Activated naive CD4-positive, alpha-beta T cell treated with anti-CD3 and anti-CD28 coated beads for 36 hours (primary cell): Measurements from ENCODE around the gene STARD9. TPM values are rescaled to one million over a fixed set of nuclear protein-coding genes. Genes with fewer than 3 reads are reported as not detected.

Experiments
- CTCF ChIA-PET: fragments of 350-600 bp; sonication (Branson Sonifier 250); formaldehyde crosslinking; loops from one replicate; lab custom pipeline; 2021; ENCODE audit warnings: antibody characterized with exemption; lab: Charles Lee
- DNase-seq: peaks from one replicate; pipeline ENCODE4 v3.0.0-alpha.2; 2020
- H3K27ac Mint-ChIP-seq: one replicate; pipeline ENCODE4 v1.8.0; 2021; ENCODE audit warnings: mild to moderate bottlenecking, mixed read lengths
- H3K27me3 Mint-ChIP-seq: one replicate; pipeline ENCODE4 v1.8.0; 2021; ENCODE audit warnings: low read depth, mixed read lengths
- H3K36me3 Mint-ChIP-seq: one replicate; pipeline ENCODE4 v1.8.0; 2021; ENCODE audit warnings: low read depth, mixed read lengths
- H3K4me1 Mint-ChIP-seq: one replicate; pipeline ENCODE4 v1.8.0; 2021; ENCODE audit warnings: low read depth, mixed read lengths
- H3K4me3 Mint-ChIP-seq: one replicate; pipeline ENCODE4 v1.8.0; 2021; ENCODE audit warnings: mild to moderate bottlenecking, moderate library complexity, mixed read lengths
- H3K9me3 Mint-ChIP-seq: one replicate; pipeline ENCODE4 v1.8.0; 2021; ENCODE audit warnings: mixed read lengths
- intact Hi-C: fragments of 100-400 bp; cut with micrococcal nuclease; formaldehyde crosslinking; loops from one replicate; pipeline ENCODE4 v1.15.1; 2023
- total RNA-seq, 2 experiments: library from RNA; stranded (reverse); gene quantifications; one replicate each; pipeline ENCODE4 v1.2.3, GENCODE V29; 2021

The STARD9 gene
- total RNA-seq, 2 experiments from 2014 or later, result 1.9 to 2.5 TPM

DNA sequence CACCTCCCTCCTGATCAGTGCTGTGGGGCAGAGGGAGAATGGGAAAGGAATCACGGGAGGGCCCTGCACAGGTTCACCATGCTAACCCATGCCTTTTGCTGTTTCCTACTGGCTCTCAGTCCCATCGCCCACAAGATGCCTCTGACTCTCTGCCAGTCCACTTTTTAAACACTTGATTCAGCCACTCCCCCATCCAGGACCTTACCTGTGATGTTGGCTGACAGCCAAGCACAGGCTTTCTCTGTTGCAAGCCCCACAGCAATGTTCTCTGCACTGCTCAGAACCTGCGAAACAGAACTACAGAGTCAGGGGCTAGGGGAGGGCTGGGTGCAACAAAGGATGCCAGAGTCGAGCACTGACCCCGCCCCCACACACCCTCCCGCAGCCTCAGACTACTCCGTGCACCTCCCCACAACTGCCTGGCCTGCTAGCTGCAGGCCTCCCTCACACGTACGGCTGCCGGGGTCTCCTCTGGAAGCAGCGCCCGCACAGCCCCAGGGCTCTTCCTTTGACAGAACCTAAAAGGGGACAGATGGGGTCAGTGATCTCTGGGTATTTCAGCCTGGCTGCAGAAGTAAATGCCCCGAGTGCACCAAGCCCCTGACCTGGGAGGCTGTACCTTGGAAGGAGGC, 152.5 kb downstream of the STARD9 start:
- peaks cover 38% of the 10 kb centered on the region for H3K36me3 Mint-ChIP-seq
- no peak for DNase-seq
- CTCF ChIA-PET, result no interaction called here
- intact Hi-C loops, result no loop called here
- H3K4me1 Mint-ChIP-seq, result no peaks in the 10 kb centered on the region
- H3K27ac Mint-ChIP-seq, result no peak overlapping the region
- H3K4me3 Mint-ChIP-seq, result no peak overlapping the region
- H3K9me3 Mint-ChIP-seq, result no peaks in the 10 kb centered on the region
- H3K27me3 Mint-ChIP-seq, result no peaks in the 10 kb centered on the region

DNA sequence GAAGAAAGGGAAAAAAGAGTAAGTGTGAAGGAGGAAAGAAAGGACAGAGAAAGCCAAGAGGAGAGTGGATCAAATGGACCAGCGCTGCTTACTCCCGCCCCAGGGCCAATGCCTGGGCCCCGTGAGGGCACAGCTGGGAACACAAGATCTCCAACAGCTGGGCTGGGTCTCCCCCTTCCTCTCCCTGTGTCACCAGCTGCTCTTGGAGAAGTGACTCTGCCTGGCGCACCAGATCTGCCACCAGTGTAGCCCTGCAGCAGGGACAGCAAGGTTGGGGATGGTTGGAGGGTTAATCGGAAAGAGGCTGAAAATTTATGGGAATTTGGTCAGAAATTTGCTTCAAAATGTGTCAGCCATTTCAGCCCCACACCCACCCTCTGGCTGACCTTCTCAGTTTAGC, 153.2 kb downstream of the STARD9 start:
- H3K9me3 Mint-ChIP-seq, result no peaks in the 10 kb centered on the region
- no peaks in the 10 kb centered on the region for H3K4me1 Mint-ChIP-seq
- H3K4me3 Mint-ChIP-seq, result no peak overlapping the region
- intact Hi-C loops, result no loop called here
- DNase-seq, result no peak
- CTCF ChIA-PET, result no interaction called here
- peaks cover 41% of the 10 kb centered on the region for H3K36me3 Mint-ChIP-seq
- H3K27ac Mint-ChIP-seq, result no peak overlapping the region
- no peaks in the 10 kb centered on the region for H3K27me3 Mint-ChIP-seq

DNA sequence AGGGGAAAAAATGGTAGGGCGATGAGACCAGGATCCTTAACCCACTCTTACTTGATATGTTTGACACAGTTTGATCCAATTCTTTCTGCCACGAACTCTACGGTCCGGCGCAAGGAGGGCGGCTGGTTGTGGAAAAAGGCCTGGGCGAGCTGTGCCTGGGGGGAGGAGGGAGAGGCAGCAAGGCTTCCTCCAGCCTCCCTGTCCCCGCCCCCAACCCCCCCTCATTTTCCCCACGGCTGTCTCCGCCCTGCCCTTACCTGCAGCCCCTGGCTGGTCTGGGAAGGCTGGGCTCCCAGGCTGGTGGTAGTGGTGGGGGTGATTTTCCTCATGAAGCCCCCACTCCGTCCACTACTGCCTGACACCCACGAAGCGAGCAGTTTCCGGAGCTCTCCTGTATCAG, 153.6 kb downstream of the STARD9 start:
- peaks cover 41% of the 10 kb centered on the region for H3K36me3 Mint-ChIP-seq
- no peaks in the 10 kb centered on the region for H3K4me1 Mint-ChIP-seq
- intact Hi-C loops, result no loop called here
- DNase-seq, result no peak
- no peak overlapping the region for H3K4me3 Mint-ChIP-seq
- H3K27ac Mint-ChIP-seq, result no peak overlapping the region
- H3K27me3 Mint-ChIP-seq, result no peaks in the 10 kb centered on the region
- CTCF ChIA-PET, result no interaction called here
- no peaks in the 10 kb centered on the region for H3K9me3 Mint-ChIP-seq

DNA sequence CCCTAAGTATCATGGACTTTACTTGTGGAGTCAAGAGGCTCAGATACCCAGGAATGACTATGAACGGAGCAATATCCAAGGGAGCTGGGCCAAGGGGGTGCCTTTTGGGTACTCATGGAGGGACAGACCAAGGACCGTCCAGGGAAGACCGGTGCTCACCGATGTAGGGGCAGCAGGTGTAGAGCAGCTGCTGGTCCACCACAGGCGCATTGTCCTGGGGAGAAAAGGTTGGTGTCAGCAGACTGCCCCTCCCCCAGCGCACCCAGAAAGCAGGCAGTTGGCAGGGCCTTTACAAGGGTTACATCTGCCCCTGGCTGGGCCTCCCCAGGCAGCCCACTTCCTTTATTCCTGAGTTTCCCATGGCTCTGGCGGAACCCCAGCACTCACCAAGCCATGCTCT, 154.0 kb downstream of the STARD9 start:
- H3K4me3 Mint-ChIP-seq, result no peak overlapping the region
- no peaks in the 10 kb centered on the region for H3K27me3 Mint-ChIP-seq
- H3K9me3 Mint-ChIP-seq, result no peaks in the 10 kb centered on the region
- intact Hi-C loops, result no loop called here
- peaks cover 41% of the 10 kb centered on the region for H3K36me3 Mint-ChIP-seq
- DNase-seq, result no peak
- H3K27ac Mint-ChIP-seq, result no peak overlapping the region
- peaks cover 1% of the 10 kb centered on the region for H3K4me1 Mint-ChIP-seq
- CTCF ChIA-PET, result no interaction called here

DNA sequence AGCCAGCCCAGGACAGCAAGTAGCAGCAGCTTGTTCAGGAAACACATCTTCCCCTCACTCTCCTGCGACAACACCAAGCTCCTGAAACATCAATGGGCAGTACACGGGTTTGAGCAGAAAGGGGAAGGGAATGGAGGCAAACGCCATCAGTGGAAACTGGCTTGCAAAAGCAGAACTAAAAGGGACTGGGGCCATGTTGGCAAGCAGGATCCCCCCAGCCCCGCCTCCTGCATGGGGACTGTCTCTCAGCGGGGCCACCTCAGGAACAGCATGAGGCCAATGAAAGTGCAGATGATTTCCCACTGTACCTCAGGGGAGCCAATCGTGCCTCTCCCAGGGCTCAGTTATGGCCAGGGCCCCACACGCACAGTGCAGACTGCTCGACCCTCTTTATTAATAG, 154.7 kb downstream of the STARD9 start:
- CTCF ChIA-PET, result no interaction called here
- H3K36me3 Mint-ChIP-seq, result peaks cover 34% of the 10 kb centered on the region
- intact Hi-C loops, result no loop called here
- DNase-seq, result no peak
- no peak overlapping the region for H3K4me3 Mint-ChIP-seq
- H3K4me1 Mint-ChIP-seq, result peaks cover 1% of the 10 kb centered on the region
- no peaks in the 10 kb centered on the region for H3K9me3 Mint-ChIP-seq
- H3K27ac Mint-ChIP-seq, result no peak overlapping the region
- no peaks in the 10 kb centered on the region for H3K27me3 Mint-ChIP-seq

DNA sequence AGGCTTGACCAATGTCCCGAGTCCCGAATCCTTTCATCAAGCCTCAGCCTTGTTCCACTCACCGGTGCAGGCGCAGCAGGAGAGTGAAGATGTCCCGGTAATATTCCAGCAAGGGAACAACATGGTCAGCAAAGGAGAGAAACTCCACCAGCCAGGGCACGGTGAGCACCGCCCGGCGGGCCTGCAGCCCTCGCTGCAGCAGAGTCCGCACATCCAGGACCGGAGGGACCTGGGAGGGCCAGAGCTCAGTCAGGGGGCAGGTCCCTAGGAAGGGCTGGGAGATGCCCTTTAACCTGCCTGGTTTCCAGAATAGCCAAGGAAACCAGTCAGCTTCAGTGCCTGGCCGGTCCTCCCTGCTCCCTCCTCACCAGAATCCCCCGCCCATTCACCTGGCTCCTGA, 155.1 kb downstream of the STARD9 start:
- no peaks in the 10 kb centered on the region for H3K9me3 Mint-ChIP-seq
- peaks cover 31% of the 10 kb centered on the region for H3K36me3 Mint-ChIP-seq
- DNase-seq, result no peak
- H3K27ac Mint-ChIP-seq, result no peak overlapping the region
- no peaks in the 10 kb centered on the region for H3K27me3 Mint-ChIP-seq
- intact Hi-C loops, result no loop called here
- H3K4me1 Mint-ChIP-seq, result peaks cover 3% of the 10 kb centered on the region
- CTCF ChIA-PET, result no interaction called here
- no peak overlapping the region for H3K4me3 Mint-ChIP-seq

DNA sequence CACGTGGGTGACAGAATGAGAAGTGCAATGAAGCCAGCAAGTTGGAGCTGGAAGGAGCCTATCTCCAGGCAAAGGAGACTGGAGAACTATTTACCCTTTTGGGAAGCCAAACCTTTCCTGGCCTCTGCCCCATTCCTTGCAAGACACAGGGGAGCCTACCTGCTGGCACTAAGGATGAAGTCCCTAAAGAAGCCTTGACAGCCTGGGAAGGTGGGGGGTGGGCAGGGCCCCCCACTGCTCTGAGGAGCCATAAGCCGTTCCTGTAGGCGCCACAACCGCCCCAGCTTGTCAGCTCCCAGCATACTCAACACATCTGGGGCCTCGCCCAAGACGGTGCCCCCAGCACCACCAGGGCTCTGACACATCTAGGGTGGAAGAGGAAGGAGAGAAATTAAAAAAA, 156.1 kb downstream of the STARD9 start:
- H3K4me1 Mint-ChIP-seq, result peaks cover 7% of the 10 kb centered on the region
- no peak overlapping the region for H3K27ac Mint-ChIP-seq
- H3K4me3 Mint-ChIP-seq, result no peak overlapping the region
- CTCF ChIA-PET, result interaction anchor here (1.0 kb wide), 1 partner anchor 190 kb away, joined by 3 read pairs; no protein-coding TSS in a partner anchor
- H3K27me3 Mint-ChIP-seq, result no peaks in the 10 kb centered on the region
- H3K9me3 Mint-ChIP-seq, result no peaks in the 10 kb centered on the region
- intact Hi-C loops, result no loop called here
- DNase-seq, result no peak
- peaks cover 30% of the 10 kb centered on the region for H3K36me3 Mint-ChIP-seq

DNA sequence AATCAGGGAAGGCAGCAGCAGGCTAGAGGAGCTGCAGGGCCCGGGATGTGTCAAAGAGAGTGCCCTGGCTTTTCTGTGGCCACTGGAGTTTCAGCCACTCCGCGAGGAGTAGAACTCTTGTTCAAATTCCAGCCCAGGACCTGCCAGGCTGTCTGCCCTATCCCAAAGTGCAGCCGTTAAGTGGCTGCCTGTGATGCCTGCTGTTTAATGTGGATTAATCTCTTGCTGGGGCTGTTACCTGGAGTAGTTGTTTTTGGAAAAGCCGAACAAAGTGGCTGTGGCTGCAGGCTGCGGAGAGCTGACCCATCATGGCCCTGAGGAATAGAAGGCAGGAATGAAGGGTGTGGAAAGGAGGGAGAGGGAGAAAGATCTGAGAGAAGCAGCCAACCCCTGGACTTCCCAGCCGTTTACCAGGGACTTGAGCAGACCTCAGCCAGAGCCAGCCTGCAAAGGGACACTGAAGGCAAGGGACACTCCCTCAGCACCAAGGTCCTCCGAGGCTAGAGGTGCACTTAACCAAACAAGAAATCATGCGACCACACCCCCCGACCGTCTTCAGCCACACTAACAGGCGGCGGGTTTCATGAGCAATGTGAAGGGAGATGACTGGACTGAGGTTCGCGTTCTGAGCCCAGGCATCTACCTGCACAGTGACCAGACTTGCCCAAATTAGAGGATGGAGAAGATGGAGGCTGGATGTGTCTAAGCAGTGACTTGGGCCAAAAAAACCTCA, 156.9 kb downstream of the STARD9 start:
- DNase-seq, result no peak
- no peaks in the 10 kb centered on the region for H3K27me3 Mint-ChIP-seq
- no peaks in the 10 kb centered on the region for H3K9me3 Mint-ChIP-seq
- H3K36me3 Mint-ChIP-seq, result peaks cover 26% of the 10 kb centered on the region
- CTCF ChIA-PET, result interaction anchor here (1.0 kb wide), 1 partner anchor 190 kb away, joined by 3 read pairs; no protein-coding TSS in a partner anchor
- no peak overlapping the region for H3K27ac Mint-ChIP-seq
- intact Hi-C loops, result no loop called here
- H3K4me3 Mint-ChIP-seq, result no peak overlapping the region
- peaks cover 7% of the 10 kb centered on the region for H3K4me1 Mint-ChIP-seq

DNA sequence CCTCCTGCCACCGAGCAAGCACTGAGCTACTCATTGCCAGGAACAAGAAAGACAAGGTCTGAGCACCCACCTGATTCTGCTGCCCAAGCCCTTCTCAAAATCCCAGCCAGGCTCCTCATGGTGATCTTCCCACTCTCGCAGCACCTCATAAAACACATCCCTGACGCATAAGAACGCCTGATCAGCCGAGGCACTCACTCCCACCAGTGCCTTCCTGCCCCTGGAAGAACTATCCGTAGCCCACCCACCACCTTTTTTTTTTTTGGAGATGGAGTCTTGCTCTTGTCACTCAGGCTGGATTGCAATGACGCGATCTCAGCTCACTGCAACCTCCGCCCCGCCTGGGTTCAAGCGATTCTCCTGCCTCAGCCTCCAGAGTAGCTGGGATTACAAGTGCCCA, 157.6 kb downstream of the STARD9 start:
- intact Hi-C loops, result no loop called here
- H3K27me3 Mint-ChIP-seq, result no peaks in the 10 kb centered on the region
- CTCF ChIA-PET, result no interaction called here
- no peak overlapping the region for H3K27ac Mint-ChIP-seq
- no peaks in the 10 kb centered on the region for H3K9me3 Mint-ChIP-seq
- H3K4me3 Mint-ChIP-seq, result no peak overlapping the region
- no peak for DNase-seq
- H3K36me3 Mint-ChIP-seq, result peaks cover 26% of the 10 kb centered on the region
- peaks cover 11% of the 10 kb centered on the region for H3K4me1 Mint-ChIP-seq

DNA sequence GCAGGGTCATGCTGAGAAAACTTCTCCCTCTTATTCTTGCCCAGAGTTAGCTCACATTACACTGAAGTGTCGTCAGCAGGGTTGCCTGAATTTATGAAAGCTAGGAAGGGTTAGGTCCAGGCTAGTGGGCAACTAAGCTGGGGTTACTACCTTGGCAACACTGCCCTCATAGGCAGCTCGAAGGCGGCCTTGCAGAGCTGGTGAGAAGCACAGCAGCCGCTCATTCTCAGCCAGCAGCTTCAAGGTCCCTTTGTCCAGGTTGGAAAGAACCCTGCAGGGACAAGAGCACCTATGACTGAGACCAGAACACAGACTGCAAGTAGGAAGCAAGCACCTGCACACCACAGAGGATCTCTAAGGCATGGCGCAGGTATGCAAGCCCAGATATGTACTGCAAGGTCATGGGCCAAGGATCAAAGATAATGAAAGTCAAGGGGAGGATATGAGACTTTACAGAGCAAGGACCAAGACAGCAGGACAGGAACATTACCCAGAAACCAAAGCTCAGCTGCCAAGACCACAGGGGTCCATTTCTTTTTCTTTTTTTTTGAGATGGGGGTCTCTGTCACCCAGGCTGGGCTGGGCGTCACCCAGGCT, 158.8 kb downstream of the STARD9 start:
- intact Hi-C loops, result no loop called here
- CTCF ChIA-PET, result no interaction called here
- H3K9me3 Mint-ChIP-seq, result no peaks in the 10 kb centered on the region
- no peak overlapping the region for H3K27ac Mint-ChIP-seq
- H3K27me3 Mint-ChIP-seq, result no peaks in the 10 kb centered on the region
- H3K4me3 Mint-ChIP-seq, result no peak overlapping the region
- DNase-seq, result no peak
- H3K36me3 Mint-ChIP-seq, result peaks cover 24% of the 10 kb centered on the region
- H3K4me1 Mint-ChIP-seq, result peaks cover 11% of the 10 kb centered on the region

DNA sequence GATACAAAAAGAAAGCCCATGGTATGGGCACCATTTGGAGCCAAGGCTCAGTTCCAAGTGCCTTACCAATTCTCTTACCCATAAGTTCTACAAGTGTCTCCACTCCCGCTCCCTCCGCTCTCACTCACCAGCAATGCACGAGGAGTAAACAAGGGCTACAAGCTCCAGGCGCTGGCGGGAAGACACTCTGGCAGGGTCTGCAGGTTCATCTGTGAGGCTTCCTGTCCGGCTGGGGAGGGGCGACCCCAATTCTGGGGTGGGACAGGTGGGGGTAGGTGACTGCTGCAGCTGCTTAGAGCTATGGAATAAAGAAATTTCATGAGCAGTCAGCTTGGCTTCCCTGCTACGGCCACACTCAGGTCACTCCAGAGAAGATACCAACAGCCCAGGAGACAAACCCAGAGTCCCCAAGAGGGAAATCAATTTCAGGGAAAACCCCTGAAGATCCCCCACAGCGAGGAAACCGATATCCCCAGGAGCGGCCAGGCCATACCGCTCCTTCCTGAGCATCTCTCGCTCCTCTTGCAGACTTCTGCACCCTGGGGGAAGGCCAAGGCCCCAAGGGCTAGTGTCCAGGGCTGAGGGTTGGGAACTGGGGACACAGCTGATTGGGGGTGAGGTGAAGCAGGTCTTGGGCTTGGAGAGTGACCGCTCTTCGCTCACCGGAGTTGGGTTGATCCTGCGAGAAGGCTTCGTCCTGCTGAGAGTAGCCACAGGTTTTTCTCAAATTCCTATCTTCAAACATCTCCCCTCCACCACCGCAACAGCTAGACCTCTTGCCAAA, 160.2 kb downstream of the STARD9 start:
- Mint-ChIP-seq H3K9me3 (no peaks in the 10 kb centered on the region), H3K27ac (peak overlapping the region; percentile 41), H3K4me1 (peaks cover 11% of the 10 kb centered on the region), H3K36me3 (peaks cover 18% of the 10 kb centered on the region), H3K27me3 (no peaks in the 10 kb centered on the region), H3K4me3 (peak overlapping the region; percentile 69)
- no peak for DNase-seq
- CTCF ChIA-PET, result interaction anchor here (0.7 to 1.4 kb wide), 4 partner anchors 13 to 191 kb away, joined by 3 to 4 read pairs (median 3); no protein-coding TSS in a partner anchor
- intact Hi-C loops, result loop anchor here (2.0 to 5.0 kb wide), 2 partner anchors 161 to 397 kb away; partner anchors contain the start of genes STARD9 and TMEM62
